RWPE2 (cell line): ENCODE data around the gene IGSF21.

Source experiments
- ATAC-seq: fragments of 200-7000 bp; cut with Tn5 transposase; 3 replicates; pipeline ENCODE4 v1.9.1; 2021; ENCODE audit warnings: low read depth
- DNase-seq: peaks from one replicate; pipeline ENCODE4 v3.0.0-alpha.2; 2020; ENCODE audit warnings: low spot score
- H3K27ac ChIP-seq: fragments of 450-650 bp; 2 replicates; pipeline ENCODE4 v1.5.1; 2017; ENCODE audit warnings: mild to moderate bottlenecking; ENCODE audit not compliant: poor library complexity, severe bottlenecking
- H3K27me3 ChIP-seq: fragments of 250-450 bp; sonication (Bioruptor Pico); 2 replicates; pipeline ENCODE4 v1.5.1; 2021; ENCODE audit warnings: mild to moderate bottlenecking, moderate library complexity; ENCODE audit not compliant: insufficient read depth, poor library complexity, severe bottlenecking
- H3K36me3 ChIP-seq: fragments of 250-450 bp; sonication (Bioruptor Pico); 2 replicates; pipeline ENCODE4 v1.5.1; 2020; ENCODE audit warnings: low read depth, mild to moderate bottlenecking, moderate library complexity
- H3K4me1 ChIP-seq: fragments of 250-450 bp; sonication (Bioruptor Pico); 2 replicates; pipeline ENCODE4 v1.5.1; 2021; ENCODE audit warnings: mild to moderate bottlenecking, moderate library complexity; ENCODE audit not compliant: insufficient read depth, poor library complexity, severe bottlenecking
- H3K4me3 ChIP-seq: fragments of 250-450 bp; sonication (Bioruptor Pico); 2 replicates; pipeline ENCODE4 v1.5.1; 2021; ENCODE audit warnings: mild to moderate bottlenecking, moderate library complexity; ENCODE audit not compliant: severe bottlenecking
- H3K9me3 ChIP-seq: fragments of 250-450 bp; sonication (Bioruptor Pico); 2 replicates; pipeline ENCODE4 v1.5.1; 2021; ENCODE audit warnings: mild to moderate bottlenecking, moderate library complexity; ENCODE audit not compliant: severe bottlenecking
- CTCF ChIP-seq: fragments of 450-650 bp; IDR thresholded peaks from one replicate; pipeline ENCODE4 v1.5.1; 2017; ENCODE audit warnings: mild to moderate bottlenecking, moderate library complexity; ENCODE audit not compliant: poor library complexity, severe bottlenecking

IGSF21 gene

DNA sequence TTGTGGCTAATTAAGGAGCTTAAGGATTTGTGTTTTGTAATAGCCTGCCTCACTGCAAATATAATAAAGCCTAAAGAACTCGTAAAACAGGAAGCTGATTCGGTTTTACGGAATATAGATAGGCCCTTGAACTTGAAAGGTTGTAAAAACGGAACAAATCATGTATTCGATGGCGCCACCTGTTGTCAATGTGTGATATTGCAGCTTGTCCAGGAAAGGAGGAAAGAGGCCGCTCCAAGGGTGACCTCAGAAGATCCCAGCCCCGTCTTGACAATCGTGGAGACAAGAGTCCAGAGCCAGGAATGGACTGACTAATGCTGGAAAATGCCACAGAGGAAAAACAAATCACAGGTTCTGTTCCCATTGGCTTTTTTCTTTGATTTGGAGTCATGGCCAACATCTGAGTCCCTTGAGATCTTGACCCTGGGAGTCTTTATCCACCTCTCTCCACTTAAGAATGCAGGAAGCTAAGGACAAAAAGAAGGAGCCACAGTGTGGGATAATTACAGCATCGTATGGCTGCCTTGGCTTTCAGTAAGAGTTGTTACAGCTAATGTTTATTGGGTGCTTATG, 7.0 kb upstream of the IGSF21 start:
- ATAC-seq (peak; percentile 40; the same call in 1 of the 3 replicates), DNase-seq (no peak)
- Histone ChIP-seq H3K36me3 (no peaks in the 10 kb centered on the region), H3K4me1 (no peaks in the 10 kb centered on the region), H3K27me3 (peaks cover 8% of the 10 kb centered on the region), H3K27ac (no peak overlapping the region), H3K4me3 (no peak overlapping the region), H3K9me3 (no peaks in the 10 kb centered on the region)
- peak; percentile 80 for TF ChIP-seq CTCF

- H3K4me1 ChIP-seq, result no peaks in the 10 kb centered on the region
- H3K27me3 ChIP-seq, result peaks cover 15% of the 10 kb centered on the region
- no peak for TF ChIP-seq CTCF
- H3K27ac ChIP-seq, result no peak overlapping the region
- no peak overlapping the region for H3K4me3 ChIP-seq
- ATAC-seq (no peak), DNase-seq (no peak)
- no peaks in the 10 kb centered on the region for H3K36me3 ChIP-seq
- H3K9me3 ChIP-seq, result no peaks in the 10 kb centered on the region
Measured at GRCh38 chr1:18101508-18101907, 6.1 kb upstream of the IGSF21 start.

- ATAC-seq (no peak), DNase-seq (no peak)
- TF ChIP-seq CTCF, result no peak
- Histone ChIP-seq H3K27me3 (peaks cover 33% of the 10 kb centered on the region), H3K27ac (no peak overlapping the region), H3K4me1 (no peaks in the 10 kb centered on the region), H3K9me3 (no peaks in the 10 kb centered on the region), H3K36me3 (no peaks in the 10 kb centered on the region), H3K4me3 (no peak overlapping the region)
Measured at GRCh38 chr1:18103788-18104421, 3.7 kb upstream of the IGSF21 start.

- TF ChIP-seq CTCF, result no peak
- no peak for DNase-seq
- no peak for ATAC-seq
- H3K27ac ChIP-seq, result no peak overlapping the region
- H3K4me1 ChIP-seq, result no peaks in the 10 kb centered on the region
- no peaks in the 10 kb centered on the region for H3K9me3 ChIP-seq
- H3K27me3 ChIP-seq, result peaks cover 40% of the 10 kb centered on the region
- no peaks in the 10 kb centered on the region for H3K36me3 ChIP-seq
- no peak overlapping the region for H3K4me3 ChIP-seq
Measured at GRCh38 chr1:18104546-18105100, 3.0 kb upstream of the IGSF21 start.

DNA sequence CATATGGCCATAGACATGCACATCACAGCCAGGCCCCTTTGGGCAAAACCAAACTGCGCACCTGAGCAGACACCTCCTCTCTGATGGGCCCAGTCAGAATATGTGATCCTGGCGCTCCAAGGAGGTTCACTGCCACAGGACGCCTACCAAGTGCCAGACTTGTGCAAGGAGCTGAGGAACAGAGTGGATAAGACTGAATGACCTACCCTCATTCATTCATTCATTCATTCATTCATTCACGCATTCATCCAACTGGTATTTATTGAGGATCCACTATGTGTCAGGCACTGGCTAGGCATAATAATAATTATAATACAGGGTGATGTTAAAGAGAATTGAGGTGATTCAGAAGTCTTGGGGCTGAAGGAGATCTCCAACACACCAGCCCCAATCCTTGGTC, 2.4 kb upstream of the IGSF21 start:
- H3K36me3 ChIP-seq, result no peaks in the 10 kb centered on the region
- ATAC-seq, result no peak
- peaks cover 46% of the 10 kb centered on the region for H3K27me3 ChIP-seq
- no peak for TF ChIP-seq CTCF
- no peak for DNase-seq
- no peaks in the 10 kb centered on the region for H3K9me3 ChIP-seq
- no peaks in the 10 kb centered on the region for H3K4me1 ChIP-seq
- H3K4me3 ChIP-seq, result no peak overlapping the region
- no peak overlapping the region for H3K27ac ChIP-seq
